WTC11 (cell line): ENCODE measurements around the gene PCDH1.

Experiments
- CREM ChIP-seq: sonication (generic); formaldehyde crosslinking; IDR thresholded peaks from 2 replicates; pipeline ENCODE4 v1.8.1; 2022; ENCODE audit warnings: mild to moderate bottlenecking, missing genetic modification reagents, moderate library complexity
- FOXJ3 ChIP-seq: sonication (generic); formaldehyde crosslinking; IDR thresholded peaks from 2 replicates; pipeline ENCODE4 v1.9.0; 2021; ENCODE audit warnings: missing genetic modification reagents, mild to moderate bottlenecking, borderline replicate concordance
- NR1H2 ChIP-seq: sonication (generic); formaldehyde crosslinking; IDR thresholded peaks from 2 replicates; pipeline ENCODE4 v1.9.0; 2021; ENCODE audit warnings: mild to moderate bottlenecking, moderate library complexity, missing genetic modification reagents
- NR2C2 ChIP-seq: sonication (generic); formaldehyde crosslinking; IDR thresholded peaks from 2 replicates; pipeline ENCODE4 v1.8.0; 2022; ENCODE audit warnings: mild to moderate bottlenecking, missing genetic modification reagents
- SP1 ChIP-seq: sonication (generic); formaldehyde crosslinking; conservative IDR thresholded peaks from 2 replicates; pipeline ENCODE4 v1.8.1; 2022; ENCODE audit warnings: missing genetic modification reagents
- TEAD4 ChIP-seq: sonication (generic); formaldehyde crosslinking; IDR thresholded peaks from 2 replicates; pipeline ENCODE4 v1.8.0; 2022; ENCODE audit warnings: mild to moderate bottlenecking, missing genetic modification reagents
- TF ChIP-seq, protein P1 (sequence below): fragments of 200-600 bp; IDR thresholded peaks from 2 replicates; pipeline ENCODE4 v1.8.0; 2022; ENCODE audit warnings: antibody characterized with exemption
- TF ChIP-seq, protein P2 (sequence below): sonication (generic); formaldehyde crosslinking; IDR thresholded peaks from 2 replicates; pipeline ENCODE4 v1.8.0; 2022; ENCODE audit warnings: mild to moderate bottlenecking, missing genetic modification reagents
- TF ChIP-seq, protein P3 (sequence below): sonication (generic); formaldehyde crosslinking; IDR thresholded peaks from 2 replicates; pipeline ENCODE4 v1.8.1; 2022; ENCODE audit warnings: mild to moderate bottlenecking, missing genetic modification reagents, moderate library complexity, borderline replicate concordance
- TF ChIP-seq, protein P4 (sequence below): sonication (generic); formaldehyde crosslinking; IDR thresholded peaks from 2 replicates; pipeline ENCODE4 v1.8.0; 2022; ENCODE audit warnings: mild to moderate bottlenecking, missing genetic modification reagents

GRCh38 chr5:141828162-141828561 lies 50.0 kb downstream of the PCDH1 start:
- TF ChIP-seq, protein P1, sequence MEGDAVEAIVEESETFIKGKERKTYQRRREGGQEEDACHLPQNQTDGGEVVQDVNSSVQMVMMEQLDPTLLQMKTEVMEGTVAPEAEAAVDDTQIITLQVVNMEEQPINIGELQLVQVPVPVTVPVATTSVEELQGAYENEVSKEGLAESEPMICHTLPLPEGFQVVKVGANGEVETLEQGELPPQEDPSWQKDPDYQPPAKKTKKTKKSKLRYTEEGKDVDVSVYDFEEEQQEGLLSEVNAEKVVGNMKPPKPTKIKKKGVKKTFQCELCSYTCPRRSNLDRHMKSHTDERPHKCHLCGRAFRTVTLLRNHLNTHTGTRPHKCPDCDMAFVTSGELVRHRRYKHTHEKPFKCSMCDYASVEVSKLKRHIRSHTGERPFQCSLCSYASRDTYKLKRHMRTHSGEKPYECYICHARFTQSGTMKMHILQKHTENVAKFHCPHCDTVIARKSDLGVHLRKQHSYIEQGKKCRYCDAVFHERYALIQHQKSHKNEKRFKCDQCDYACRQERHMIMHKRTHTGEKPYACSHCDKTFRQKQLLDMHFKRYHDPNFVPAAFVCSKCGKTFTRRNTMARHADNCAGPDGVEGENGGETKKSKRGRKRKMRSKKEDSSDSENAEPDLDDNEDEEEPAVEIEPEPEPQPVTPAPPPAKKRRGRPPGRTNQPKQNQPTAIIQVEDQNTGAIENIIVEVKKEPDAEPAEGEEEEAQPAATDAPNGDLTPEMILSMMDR = no peak
- TF ChIP-seq NR1H2 (CRISPR knock-in tag) = no peak
- TF ChIP-seq, protein P2, sequence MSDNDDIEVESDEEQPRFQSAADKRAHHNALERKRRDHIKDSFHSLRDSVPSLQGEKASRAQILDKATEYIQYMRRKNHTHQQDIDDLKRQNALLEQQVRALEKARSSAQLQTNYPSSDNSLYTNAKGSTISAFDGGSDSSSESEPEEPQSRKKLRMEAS (CRISPR knock-in tag) = no peak
- TF ChIP-seq FOXJ3 (CRISPR knock-in tag) = no peak
- TF ChIP-seq, protein P3, sequence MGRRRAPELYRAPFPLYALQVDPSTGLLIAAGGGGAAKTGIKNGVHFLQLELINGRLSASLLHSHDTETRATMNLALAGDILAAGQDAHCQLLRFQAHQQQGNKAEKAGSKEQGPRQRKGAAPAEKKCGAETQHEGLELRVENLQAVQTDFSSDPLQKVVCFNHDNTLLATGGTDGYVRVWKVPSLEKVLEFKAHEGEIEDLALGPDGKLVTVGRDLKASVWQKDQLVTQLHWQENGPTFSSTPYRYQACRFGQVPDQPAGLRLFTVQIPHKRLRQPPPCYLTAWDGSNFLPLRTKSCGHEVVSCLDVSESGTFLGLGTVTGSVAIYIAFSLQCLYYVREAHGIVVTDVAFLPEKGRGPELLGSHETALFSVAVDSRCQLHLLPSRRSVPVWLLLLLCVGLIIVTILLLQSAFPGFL = no peak
- TF ChIP-seq CREM (CRISPR knock-in tag) = no peak
- no peak for TF ChIP-seq SP1
- TF ChIP-seq TEAD4 (CRISPR knock-in tag) = no peak
- TF ChIP-seq NR2C2 = no peak
- TF ChIP-seq, protein P4, sequence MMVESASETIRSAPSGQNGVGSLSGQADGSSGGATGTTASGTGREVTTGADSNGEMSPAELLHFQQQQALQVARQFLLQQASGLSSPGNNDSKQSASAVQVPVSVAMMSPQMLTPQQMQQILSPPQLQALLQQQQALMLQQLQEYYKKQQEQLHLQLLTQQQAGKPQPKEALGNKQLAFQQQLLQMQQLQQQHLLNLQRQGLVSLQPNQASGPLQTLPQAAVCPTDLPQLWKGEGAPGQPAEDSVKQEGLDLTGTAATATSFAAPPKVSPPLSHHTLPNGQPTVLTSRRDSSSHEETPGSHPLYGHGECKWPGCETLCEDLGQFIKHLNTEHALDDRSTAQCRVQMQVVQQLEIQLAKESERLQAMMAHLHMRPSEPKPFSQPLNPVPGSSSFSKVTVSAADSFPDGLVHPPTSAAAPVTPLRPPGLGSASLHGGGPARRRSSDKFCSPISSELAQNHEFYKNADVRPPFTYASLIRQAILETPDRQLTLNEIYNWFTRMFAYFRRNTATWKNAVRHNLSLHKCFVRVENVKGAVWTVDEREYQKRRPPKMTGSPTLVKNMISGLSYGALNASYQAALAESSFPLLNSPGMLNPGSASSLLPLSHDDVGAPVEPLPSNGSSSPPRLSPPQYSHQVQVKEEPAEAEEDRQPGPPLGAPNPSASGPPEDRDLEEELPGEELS (CRISPR knock-in tag) = no peak
